ENCODE data around the gene MTMR12.
A peak's percentile ranks its signal among the peaks of the same experiment; 100 is the strongest.
"Not testable (repeated sequence)": the region's sequence is repeated elsewhere in the genome, so short reads cannot be mapped to it uniquely, and the experiment has no call there.

MTMR12 gene

GRCh38 chr5:32325616-32326015 lies 12.9 kb upstream of the MTMR12 start:
- no peak for DNase-seq (ENCODE audit: low read depth in 2 of 2)

- no peak for DNase-seq (ENCODE audit: low read depth in 2 of 2)
Observed at GRCh38 chr5:32325062-32325461, 12.3 kb upstream of the MTMR12 start.

GRCh38 chr5:32323741-32324140 lies 11.0 kb upstream of the MTMR12 start:
- DNase-seq (ENCODE audit: low read depth in 2 of 2) = no peak

- DNase-seq (ENCODE audit: low read depth in 2 of 2) = no peak
Observed at GRCh38 chr5:32322882-32323281, 10.1 kb upstream of the MTMR12 start.

GRCh38 chr5:32321787-32322186 lies 9.0 kb upstream of the MTMR12 start:
- DNase-seq (ENCODE audit: low read depth in 2 of 2) = not testable (repeated sequence)

GRCh38 chr5:32320576-32320975 lies 7.8 kb upstream of the MTMR12 start:
- DNase-seq (ENCODE audit: low read depth in 2 of 2) = no peak

- DNase-seq (ENCODE audit: low read depth in 2 of 2) = no peak
Observed at GRCh38 chr5:32319926-32320543, 7.3 kb upstream of the MTMR12 start.

GRCh38 chr5:32319392-32319791 lies 6.7 kb upstream of the MTMR12 start:
- no peak for DNase-seq (ENCODE audit: low read depth in 2 of 2)

GRCh38 chr5:32317041-32317440 lies 4.3 kb upstream of the MTMR12 start:
- DNase-seq (ENCODE audit: low read depth in 2 of 2) = no peak

- DNase-seq (ENCODE audit: low read depth in 2 of 2) = no peak
Observed at GRCh38 chr5:32315221-32316014, 2.7 kb upstream of the MTMR12 start.

GRCh38 chr5:32314658-32315057 lies 1.9 kb upstream of the MTMR12 start:
- no peak for DNase-seq (ENCODE audit: low read depth in 2 of 2)

GRCh38 chr5:32314152-32314488 lies 1.4 kb upstream of the MTMR12 start:
- not testable (repeated sequence) for DNase-seq (ENCODE audit: low read depth in 2 of 2)

- DNase-seq (ENCODE audit: low read depth in 2 of 2) = peak in 1 of 2 donors; percentile 41
Observed at GRCh38 chr5:32312197-32312594, 543 bp downstream of the MTMR12 start.

- DNase-seq (ENCODE audit: low read depth in 2 of 2) = no peak
Observed at GRCh38 chr5:32311404-32312196, 1.1 kb downstream of the MTMR12 start.

- DNase-seq (ENCODE audit: low read depth in 2 of 2) = no peak
Observed at GRCh38 chr5:32309761-32310160, 3.0 kb downstream of the MTMR12 start.

- no peak for DNase-seq (ENCODE audit: low read depth in 2 of 2)
Observed at GRCh38 chr5:32308946-32309345, 3.8 kb downstream of the MTMR12 start.

GRCh38 chr5:32307769-32308194 lies 5.0 kb downstream of the MTMR12 start:
- no peak for DNase-seq (ENCODE audit: low read depth in 2 of 2)

- no peak for DNase-seq (ENCODE audit: low read depth in 2 of 2)
Observed at GRCh38 chr5:32304622-32305021, 8.1 kb downstream of the MTMR12 start.

GRCh38 chr5:32303755-32304120 lies 9.0 kb downstream of the MTMR12 start:
- DNase-seq (ENCODE audit: low read depth in 2 of 2) = no peak

GRCh38 chr5:32302835-32303754 lies 9.6 kb downstream of the MTMR12 start:
- no peak for DNase-seq (ENCODE audit: low read depth in 2 of 2)

- no peak for DNase-seq (ENCODE audit: low read depth in 2 of 2)
Observed at GRCh38 chr5:32301891-32302290, 10.8 kb downstream of the MTMR12 start.

Measured in stimulated activated CD8-positive, alpha-beta memory T cell treated with anti-CD3 and anti-CD28 coated beads, Interleukin-7, amount 100 ng/mL, for 4 hours (primary cell).